HG03432 (cell line): ENCODE results near the gene ST6GALNAC3.

Experiments used
- ATAC-seq: cut with Tn5 transposase; IDR thresholded peaks from one replicate; pipeline ENCODE4 v1.9.1; 2021; ENCODE audit warnings: mild to moderate bottlenecking, moderate library complexity; ENCODE audit not compliant: unreplicated experiment

Gene ST6GALNAC3

DNA sequence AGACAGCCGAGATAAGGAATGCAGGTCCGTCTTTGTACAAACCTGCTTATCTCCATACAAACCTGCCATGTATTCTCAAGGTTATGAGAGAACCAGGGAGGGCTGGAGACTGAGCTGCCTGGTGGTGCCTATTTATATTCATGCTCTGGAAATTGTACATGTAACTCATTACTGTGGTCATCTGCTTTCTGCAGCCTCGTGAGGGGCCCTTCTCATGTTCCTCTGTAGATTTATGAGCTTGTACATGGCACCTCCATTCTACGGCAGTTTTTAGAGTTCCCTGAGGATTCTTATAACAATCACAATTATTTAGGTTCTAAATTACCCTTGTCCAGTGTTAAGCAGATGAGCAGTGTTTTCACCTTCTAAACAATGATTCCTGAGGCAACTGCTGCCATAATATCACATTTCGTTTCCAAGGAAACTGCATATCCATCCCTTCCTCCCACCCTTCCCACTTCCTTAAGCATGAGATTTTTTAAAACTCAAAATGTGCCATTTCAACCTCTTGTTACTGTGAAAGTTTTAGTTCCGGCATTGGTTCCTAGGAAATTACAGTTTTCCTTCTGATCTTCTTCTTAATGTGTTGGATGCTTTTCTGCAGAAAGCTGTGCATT, 112.1 kb downstream of the ST6GALNAC3 start:
- ATAC-seq: no peak

DNA sequence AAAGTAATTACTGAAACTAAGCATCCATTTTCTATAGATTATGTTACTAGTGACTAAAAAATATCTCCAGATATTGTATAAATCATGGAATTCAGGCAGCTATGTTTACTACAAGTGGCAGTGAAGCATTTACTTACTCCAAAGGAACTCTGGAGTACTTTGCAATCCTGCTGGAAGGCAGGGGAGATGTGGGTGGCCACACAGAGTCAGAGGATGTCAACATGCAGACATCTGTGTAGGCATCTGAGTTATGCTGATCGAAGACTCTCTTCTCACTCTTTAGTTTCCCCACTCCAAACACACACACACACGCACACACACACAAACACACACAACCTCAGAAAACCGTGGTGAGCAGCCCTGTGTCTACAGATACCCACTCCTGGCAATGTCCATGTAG, 112.9 kb downstream of the ST6GALNAC3 start:
- no peak for ATAC-seq

GRCh38 chr1:76189310-76189709, 114.8 kb downstream of the ST6GALNAC3 start:
- ATAC-seq: no peak

DNA sequence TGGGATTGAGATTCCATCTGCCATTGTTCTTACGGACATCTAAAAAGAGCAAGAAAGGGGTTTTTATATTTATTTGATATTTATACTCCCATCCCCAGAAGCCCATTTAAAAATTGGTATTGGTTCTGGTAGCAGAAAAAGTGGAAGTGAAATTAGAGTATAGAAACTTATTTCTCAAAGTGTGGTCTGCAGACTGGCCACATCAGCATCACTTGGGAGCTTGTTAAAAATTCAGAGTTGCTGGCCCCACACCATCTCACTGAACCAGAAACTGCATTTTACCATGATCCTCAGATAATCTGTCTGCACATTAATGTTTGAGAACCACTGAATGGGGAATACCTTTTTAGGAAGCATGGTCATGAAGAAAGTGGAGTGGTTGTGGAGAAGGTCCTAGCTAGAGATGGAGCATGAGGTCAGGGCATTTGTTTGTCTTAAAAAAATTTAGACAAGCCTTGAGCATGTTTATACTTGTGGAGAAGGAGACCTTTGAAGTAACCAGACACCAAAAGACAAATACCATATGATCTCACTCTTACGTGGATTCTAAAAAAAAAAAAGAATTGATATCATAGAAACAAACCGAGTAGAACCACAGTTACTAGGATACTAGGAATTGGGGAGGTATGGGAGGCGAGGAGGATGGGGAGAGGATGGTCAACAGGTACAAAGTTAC, 116.3 kb downstream of the ST6GALNAC3 start:
- ATAC-seq: peak; percentile 68

- ATAC-seq: no peak
Observed at GRCh38 chr1:76191561-76191960, 117.0 kb downstream of the ST6GALNAC3 start.

GRCh38 chr1:76198452-76198851, 123.9 kb downstream of the ST6GALNAC3 start:
- ATAC-seq: no peak

DNA sequence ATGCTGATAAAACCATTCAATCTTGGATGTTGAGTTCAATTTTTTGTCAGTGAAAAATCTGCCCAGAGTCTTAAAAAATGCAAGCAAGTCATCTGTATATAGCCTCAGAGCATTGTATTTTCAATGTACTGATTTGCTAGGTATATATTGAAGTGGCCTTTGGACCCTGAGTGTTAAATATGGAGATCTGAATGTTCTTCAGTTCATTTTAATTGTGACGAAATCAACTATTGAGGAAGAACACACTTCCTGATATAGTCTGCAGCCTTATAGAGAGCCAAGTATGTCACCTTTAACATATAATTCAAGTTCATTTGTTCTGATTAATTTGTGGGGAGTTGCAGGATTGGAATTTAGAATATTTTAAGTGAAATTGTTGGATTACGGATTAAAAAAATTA, 128.1 kb downstream of the ST6GALNAC3 start:
- ATAC-seq: no peak

GRCh38 chr1:76203127-76203526, 128.6 kb downstream of the ST6GALNAC3 start:
- ATAC-seq: no peak

- no peak for ATAC-seq
Observed at GRCh38 chr1:76209238-76209637, 134.7 kb downstream of the ST6GALNAC3 start.

DNA sequence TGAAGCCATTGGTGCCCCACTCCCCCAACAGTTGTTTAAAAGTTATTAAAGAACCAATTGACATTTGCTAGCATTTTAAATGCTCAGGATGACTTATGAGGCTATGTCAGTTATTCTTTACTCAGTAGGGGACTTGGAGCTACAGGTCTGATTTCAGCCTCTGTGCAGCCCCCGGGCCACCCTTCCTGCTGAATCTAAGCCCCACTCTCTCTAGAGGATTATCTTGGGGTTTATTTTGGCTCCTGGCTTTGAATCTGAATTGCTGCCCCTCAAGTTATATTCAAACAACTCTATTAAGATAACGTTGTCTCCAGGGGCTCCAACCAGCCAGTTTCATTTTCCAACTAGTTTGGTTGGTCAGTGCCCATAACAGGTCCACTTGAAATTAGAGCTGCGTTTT, 135.1 kb downstream of the ST6GALNAC3 start:
- ATAC-seq: no peak

DNA sequence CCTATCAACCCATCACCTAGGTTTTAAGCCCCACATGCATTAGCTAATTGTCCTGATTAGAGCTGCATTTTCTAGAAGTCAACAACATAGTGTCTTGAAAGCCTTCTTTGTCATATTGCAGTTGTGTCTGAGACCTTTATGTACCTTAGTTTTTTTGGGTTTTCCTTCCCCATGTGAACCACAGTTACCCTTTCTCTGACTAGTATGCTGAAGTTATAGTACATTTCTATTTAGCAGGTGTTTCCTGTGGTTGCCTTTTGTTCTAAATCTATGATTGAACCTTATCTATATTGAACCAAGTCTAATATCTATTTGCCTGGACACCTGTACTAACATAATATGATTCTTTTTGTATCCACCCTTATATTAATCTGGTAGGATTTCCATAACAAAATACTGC, 135.6 kb downstream of the ST6GALNAC3 start:
- no peak for ATAC-seq

DNA sequence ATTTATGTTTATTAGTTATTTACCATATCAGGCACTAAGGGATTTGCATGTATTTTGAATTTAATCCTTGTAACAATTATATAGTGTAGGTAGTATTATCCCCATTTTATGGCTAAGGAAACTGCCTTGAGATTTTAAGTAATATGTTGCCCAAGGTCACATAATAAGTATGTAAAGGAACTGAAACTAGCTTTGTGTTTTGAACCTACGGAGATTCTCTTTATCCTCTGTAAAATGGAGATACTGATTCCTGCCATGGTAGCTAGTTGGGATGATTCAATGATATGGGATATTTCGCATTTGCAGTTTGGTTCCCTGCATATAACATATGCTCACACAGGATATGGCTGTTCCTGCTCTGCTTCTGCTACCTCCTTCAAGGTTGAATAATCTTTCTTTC, 144.3 kb downstream of the ST6GALNAC3 start:
- ATAC-seq: peak; percentile 39

GRCh38 chr1:76219366-76219818, 144.8 kb downstream of the ST6GALNAC3 start:
- peak; percentile 58 for ATAC-seq

GRCh38 chr1:76224752-76225151, 150.2 kb downstream of the ST6GALNAC3 start:
- no peak for ATAC-seq

- no peak for ATAC-seq
Observed at GRCh38 chr1:76225526-76225925, 151.0 kb downstream of the ST6GALNAC3 start.

GRCh38 chr1:76227621-76228020, 153.1 kb downstream of the ST6GALNAC3 start:
- ATAC-seq: no peak

DNA sequence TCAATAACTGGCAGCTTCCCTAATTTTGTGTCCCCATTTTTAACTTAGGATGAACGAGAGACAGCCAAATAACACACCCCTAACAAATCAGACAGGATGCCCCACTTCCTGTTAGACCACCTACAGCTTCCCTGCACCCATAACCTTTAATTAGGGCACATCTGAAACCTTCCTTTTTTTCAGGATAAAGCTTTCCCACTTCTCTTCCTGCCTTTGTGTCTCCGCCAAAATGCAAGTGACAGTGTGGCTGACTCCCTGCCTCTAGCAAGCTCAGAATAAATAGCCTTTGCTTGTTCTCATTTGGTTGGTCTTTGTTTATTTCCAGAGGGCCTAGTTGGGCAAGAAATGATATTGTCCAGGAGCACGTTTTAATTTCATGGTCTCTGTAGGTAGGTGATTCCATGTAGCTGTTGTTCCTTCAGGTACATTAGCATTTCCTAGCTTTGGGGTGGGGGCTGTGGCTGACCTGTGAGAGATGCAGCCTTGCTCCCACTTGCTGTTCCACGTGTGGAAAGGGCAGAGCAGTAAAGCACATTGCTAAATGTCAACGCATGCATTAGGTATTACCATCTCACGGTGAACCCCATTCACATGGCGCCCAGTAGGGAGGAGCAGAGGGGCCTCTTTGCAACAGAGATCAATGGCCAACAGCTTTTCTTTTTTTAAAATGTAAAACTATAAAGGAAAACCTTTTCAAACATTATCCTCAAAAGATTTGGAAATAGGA, 154.9 kb downstream of the ST6GALNAC3 start:
- ATAC-seq: no peak

GRCh38 chr1:76230842-76231281, 156.3 kb downstream of the ST6GALNAC3 start:
- no peak for ATAC-seq

DNA sequence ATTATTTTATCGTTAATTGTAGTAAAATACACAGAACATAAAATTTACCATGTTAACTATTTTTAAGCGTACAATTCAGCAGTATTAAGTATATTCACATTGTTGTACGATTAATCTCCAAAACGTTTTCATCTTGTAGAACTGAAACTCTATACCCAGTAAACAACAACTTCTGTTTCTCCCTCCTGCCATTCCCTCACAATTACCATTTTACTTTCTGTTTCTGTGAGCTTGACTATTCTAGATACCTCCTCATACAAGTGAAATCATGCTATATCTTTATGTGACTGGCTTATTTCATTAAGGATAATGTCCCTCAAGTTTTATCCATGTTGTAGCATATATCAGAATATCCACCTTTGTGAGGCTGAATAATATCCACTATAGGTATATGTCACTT, 156.8 kb downstream of the ST6GALNAC3 start:
- ATAC-seq: peak; percentile 56

DNA sequence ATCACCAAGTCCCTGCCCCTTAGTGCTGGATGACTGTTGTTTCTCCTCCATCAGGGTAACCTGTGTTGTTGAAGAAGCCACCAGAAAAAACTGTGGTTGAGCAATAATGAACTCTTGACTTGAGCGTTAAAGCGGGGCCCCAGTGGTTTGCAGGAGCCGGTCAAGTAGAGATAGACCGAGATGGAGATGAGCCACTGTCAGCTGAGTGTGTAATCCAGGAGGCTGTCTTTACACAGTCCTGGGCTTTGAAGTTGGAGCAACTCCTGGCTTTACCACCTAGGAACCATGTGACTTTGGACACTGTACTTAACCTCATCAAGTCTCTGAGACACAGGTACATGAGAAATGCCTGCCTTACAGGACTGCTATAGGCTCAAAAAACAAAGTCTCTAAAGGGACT, 158.1 kb downstream of the ST6GALNAC3 start:
- no peak for ATAC-seq

GRCh38 chr1:76234061-76234460, 159.5 kb downstream of the ST6GALNAC3 start:
- ATAC-seq: no peak

- ATAC-seq: no peak
Observed at GRCh38 chr1:76237211-76237610, 162.7 kb downstream of the ST6GALNAC3 start.
